ENCODE data around the gene TMED9. TPM values are rescaled to one million over a fixed set of nuclear protein-coding genes. Genes with fewer than 3 reads are reported as not detected.

TMED9 gene
- total and polyA plus RNA-seq, 12 donors, result 48.3 to 310 (median 69.5) TPM

DNA sequence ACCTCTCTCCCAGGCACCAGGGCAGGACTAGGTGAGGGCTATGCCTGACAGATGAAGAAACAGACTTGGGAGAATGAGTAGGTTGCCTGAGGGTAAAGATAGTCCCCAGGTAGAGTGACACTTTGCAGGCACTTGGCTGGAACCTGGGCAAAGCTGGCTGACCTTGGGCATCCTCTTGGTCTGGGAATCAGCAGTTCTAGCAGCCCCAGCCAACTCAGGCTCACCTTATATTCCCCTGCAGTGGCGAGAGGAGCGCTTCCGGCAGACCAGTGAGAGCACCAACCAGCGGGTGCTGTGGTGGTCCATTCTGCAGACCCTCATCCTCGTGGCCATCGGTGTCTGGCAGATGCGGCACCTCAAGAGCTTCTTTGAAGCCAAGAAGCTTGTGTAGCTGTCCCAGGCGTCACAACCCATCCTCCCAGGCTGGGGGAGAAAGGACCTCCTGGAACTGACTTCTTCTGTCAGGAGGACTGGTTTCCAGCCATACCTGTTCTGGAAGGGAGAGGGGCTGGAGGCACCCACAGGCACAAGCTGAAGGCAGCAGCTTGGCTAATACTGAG, 3.1 kb downstream of the TMED9 start:
- intact Hi-C loops (cut with DNase I), result loop anchor here in 2 of 10 donors (10.0 kb wide), 2 partner anchors 50 to 70 kb away; no protein-coding TSS in a partner anchor
- peaks cover 0 to 13% (median 1%) of the 10 kb centered on the region in 7 donors for H3K27me3 ChIP-seq
- TF ChIP-seq, protein P1, sequence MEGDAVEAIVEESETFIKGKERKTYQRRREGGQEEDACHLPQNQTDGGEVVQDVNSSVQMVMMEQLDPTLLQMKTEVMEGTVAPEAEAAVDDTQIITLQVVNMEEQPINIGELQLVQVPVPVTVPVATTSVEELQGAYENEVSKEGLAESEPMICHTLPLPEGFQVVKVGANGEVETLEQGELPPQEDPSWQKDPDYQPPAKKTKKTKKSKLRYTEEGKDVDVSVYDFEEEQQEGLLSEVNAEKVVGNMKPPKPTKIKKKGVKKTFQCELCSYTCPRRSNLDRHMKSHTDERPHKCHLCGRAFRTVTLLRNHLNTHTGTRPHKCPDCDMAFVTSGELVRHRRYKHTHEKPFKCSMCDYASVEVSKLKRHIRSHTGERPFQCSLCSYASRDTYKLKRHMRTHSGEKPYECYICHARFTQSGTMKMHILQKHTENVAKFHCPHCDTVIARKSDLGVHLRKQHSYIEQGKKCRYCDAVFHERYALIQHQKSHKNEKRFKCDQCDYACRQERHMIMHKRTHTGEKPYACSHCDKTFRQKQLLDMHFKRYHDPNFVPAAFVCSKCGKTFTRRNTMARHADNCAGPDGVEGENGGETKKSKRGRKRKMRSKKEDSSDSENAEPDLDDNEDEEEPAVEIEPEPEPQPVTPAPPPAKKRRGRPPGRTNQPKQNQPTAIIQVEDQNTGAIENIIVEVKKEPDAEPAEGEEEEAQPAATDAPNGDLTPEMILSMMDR (IDR thresholded peaks at IDR 0.05), result no peak
- peaks cover 0 to 44% (median 28%) of the 10 kb centered on the region in 9 donors for H3K36me3 ChIP-seq
- no peak for ATAC-seq
- H3K27ac ChIP-seq, result no peak overlapping the region
- WGBS, 2 donors, result 91 to 98% methylated on average over 8 of the region's 8 CpGs
- no peak overlapping the region for H3K4me3 ChIP-seq
- no peak for DNase-seq
- H3K9me3 ChIP-seq, result no peaks in the 10 kb centered on the region
- peaks cover 0 to 37% (median 21%) of the 10 kb centered on the region in 9 donors for H3K4me1 ChIP-seq

DNA sequence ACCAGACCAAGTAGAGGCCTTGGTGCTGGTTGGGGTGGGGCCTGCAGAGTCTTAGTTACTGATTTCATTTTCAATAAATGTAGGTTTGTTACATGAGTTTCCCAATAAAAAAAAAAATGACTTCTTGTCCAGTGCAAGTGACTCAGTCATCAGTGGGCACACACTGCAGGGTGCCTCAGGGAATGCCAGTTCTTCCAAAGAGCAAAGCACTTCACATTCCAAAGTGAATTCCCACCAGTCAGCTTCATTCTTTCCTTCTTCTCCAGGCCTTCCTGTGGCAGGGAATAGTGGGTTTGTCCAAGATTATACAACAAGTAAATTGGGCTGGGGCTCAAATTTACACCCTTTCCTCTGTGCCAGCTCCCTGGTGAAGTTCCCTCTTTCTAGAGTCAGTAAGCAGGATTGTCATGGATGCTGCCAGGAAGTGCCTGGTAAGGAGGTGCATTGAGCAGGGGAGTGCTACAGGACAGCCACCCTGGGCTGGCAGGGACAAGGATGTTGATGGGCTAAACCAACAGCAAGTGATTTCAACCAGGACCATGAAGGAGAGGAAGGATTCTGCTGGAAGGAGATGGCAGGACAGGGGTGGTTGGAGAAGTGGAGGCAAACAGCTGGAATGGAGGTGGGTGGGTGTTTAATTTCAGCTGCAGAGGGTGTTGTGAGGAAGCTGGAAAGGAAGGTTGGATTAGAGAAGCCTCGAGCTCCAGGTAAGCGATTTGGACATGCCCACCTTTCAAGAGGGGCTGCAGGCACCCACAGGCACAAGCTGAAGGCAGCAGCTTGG, 4.2 kb downstream of the TMED9 start:
- Histone ChIP-seq H3K4me3 (no peak overlapping the region), H3K36me3 (peaks cover 0 to 44% (median 28%) of the 10 kb centered on the region in 9 donors), H3K9me3 (no peaks in the 10 kb centered on the region), H3K27ac (no peak overlapping the region), H3K27me3 (peaks cover 0 to 2% (median 0%) of the 10 kb centered on the region in 7 donors), H3K4me1 (peaks cover 3 to 46% (median 32%) of the 10 kb centered on the region in 9 donors)
- DNase-seq (no peak), ATAC-seq (no peak)
- WGBS, 2 donors, result 100% methylated on average over 2 of the region's 2 CpGs
- intact Hi-C loops (cut with DNase I), result loop anchor here in 2 of 10 donors (10.0 kb wide), 2 partner anchors 51 to 71 kb away; no protein-coding TSS in a partner anchor
- TF ChIP-seq, protein P1 (IDR thresholded peaks at IDR 0.05), result no peak

DNA sequence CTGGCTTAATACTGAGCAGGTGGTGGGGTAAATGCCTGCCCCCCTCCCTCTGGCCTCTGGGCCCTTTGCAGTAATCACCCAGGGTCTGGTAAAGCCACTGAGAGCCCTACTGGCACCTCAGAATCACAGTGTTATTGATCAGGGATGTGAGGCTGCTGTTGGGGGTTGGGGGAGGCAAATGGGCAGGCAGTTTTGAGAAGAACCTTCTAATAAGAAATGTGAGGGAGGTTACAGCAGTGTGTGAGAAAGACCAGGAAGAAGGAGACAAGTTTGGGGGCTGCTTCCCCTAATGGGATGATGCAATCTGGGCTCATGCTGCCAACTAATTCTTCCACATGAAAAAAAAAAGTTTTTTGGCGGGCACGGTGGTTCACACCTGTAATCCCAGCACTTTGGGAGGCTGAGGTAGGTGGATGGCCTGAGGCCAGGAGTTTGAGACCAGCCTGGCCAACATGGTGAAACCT, 4.8 kb downstream of the TMED9 start:
- no peak overlapping the region for H3K4me3 ChIP-seq
- no peaks in the 10 kb centered on the region for H3K27me3 ChIP-seq
- H3K36me3 ChIP-seq, result peaks cover 0 to 44% (median 28%) of the 10 kb centered on the region in 9 donors
- ATAC-seq (no peak), DNase-seq (no peak)
- TF ChIP-seq, protein P1 (IDR thresholded peaks at IDR 0.05), result no peak
- H3K27ac ChIP-seq, result no peak overlapping the region
- intact Hi-C loops (cut with DNase I), result loop anchor here in 2 of 10 donors (10.0 kb wide), 2 partner anchors 52 to 72 kb away; no protein-coding TSS in a partner anchor
- peaks cover 3 to 44% (median 33%) of the 10 kb centered on the region in 9 donors for H3K4me1 ChIP-seq
- 86 to 95% methylated on average over 2 of the region's 2 CpGs for whole genome bisulfite sequencing, 2 donors
- H3K9me3 ChIP-seq, result no peaks in the 10 kb centered on the region

DNA sequence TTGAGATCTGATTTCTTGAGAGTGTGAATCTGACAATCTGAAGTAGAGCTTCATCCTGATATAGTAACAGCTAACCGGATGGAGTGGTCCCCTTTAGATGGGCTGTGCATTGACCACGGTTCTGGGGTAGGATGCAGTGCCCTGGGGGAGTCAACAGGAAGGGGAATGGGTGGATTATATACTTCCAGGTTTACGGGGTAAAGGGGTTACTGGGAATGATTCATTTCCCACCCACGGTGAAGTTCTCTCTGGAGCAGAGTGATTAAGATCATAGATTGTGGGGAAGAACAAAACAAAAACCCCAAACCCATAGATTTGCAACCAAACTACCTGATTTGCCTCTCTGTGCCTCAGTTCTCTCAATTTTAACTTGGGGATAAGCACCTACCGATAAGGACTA, 6.5 kb downstream of the TMED9 start:
- DNase-seq, result no peak
- peaks cover 0 to 37% (median 27%) of the 10 kb centered on the region in 9 donors for H3K36me3 ChIP-seq
- no peak for ATAC-seq
- H3K27me3 ChIP-seq, result no peaks in the 10 kb centered on the region
- WGBS, 2 donors, result 50% methylated on average over 5 of the region's 5 CpGs
- TF ChIP-seq, protein P1 (IDR thresholded peaks at IDR 0.05), result no peak
- intact Hi-C loops (cut with DNase I), result loop anchor here in 2 of 10 donors (10.0 kb wide), 2 partner anchors 54 to 74 kb away; no protein-coding TSS in a partner anchor
- H3K9me3 ChIP-seq, result no peaks in the 10 kb centered on the region
- no peak overlapping the region for H3K4me3 ChIP-seq
- no peak overlapping the region for H3K27ac ChIP-seq
- H3K4me1 ChIP-seq, result peaks cover 3 to 34% (median 24%) of the 10 kb centered on the region in 9 donors
